ENCODE results near the gene MAGI1. TPM values are rescaled to one million over a fixed set of nuclear protein-coding genes. Genes with fewer than 3 reads are reported as not detected.
A peak's percentile ranks its signal among the peaks of the same experiment; 100 is the strongest.

Gene MAGI1
- total and polyA plus RNA-seq, 4 donors: 9.9 to 88.1 (median 24.6) TPM

DNA sequence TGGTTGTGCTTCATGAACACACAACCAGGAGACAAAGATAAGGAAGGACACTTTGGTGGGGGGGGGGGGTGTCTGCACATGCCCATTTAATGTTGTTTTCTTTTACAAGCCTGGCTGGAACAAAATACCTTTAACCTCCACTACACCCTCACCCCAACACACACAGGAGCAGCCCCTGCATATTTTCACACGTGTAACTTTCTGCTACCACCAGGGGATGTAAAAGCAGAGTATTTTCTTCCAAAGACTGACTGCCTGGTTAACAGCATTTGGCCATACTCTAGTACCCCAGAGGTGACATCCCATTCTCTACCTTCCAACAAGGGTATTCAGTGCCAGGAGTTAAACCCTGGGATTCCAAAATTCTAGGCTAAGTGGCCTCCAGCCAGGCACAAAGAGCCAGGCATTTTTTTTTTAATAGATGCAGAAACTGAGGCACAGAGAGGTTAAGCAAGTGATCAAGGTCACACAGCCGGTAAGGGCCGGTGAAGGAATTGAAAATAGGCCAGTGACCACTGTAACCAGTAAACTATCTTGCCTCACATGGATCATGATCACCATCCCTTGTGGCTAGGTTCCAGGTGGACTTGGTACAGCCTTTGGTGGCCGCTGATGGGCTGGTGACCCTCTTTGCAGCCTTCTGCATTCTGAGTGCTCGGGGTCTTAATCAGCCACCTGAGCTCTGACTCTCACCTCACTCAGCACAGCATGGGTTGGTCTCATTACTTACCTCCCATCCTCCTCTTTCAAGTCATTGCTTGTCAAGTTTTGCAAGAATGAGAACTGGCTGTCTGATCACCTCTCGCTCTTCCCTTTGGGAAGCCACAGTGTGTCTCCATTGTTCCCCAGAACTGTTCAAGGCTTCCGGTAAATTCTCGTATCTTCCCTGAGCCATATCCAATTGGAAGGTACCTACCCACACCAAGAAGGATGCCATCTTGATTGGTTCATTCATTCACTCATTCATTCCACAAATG lies 20.4 kb downstream of the MAGI1 start:
- TF ChIP-seq, protein P1, sequence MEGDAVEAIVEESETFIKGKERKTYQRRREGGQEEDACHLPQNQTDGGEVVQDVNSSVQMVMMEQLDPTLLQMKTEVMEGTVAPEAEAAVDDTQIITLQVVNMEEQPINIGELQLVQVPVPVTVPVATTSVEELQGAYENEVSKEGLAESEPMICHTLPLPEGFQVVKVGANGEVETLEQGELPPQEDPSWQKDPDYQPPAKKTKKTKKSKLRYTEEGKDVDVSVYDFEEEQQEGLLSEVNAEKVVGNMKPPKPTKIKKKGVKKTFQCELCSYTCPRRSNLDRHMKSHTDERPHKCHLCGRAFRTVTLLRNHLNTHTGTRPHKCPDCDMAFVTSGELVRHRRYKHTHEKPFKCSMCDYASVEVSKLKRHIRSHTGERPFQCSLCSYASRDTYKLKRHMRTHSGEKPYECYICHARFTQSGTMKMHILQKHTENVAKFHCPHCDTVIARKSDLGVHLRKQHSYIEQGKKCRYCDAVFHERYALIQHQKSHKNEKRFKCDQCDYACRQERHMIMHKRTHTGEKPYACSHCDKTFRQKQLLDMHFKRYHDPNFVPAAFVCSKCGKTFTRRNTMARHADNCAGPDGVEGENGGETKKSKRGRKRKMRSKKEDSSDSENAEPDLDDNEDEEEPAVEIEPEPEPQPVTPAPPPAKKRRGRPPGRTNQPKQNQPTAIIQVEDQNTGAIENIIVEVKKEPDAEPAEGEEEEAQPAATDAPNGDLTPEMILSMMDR (IDR thresholded peaks at IDR 0.05; ENCODE audit: control extremely low read depth, extremely low read depth): no peak
- Histone ChIP-seq H3K4me3 (no peak overlapping the region), H3K9me3 (ENCODE audit: control insufficient read depth in 4 of 4, insufficient read depth in 3 of 4, low read length in 3 of 4) (no peaks in the 10 kb centered on the region), H3K9ac (ENCODE audit: insufficient read depth in 1 of 2, low read length in 2 of 2) (no peak overlapping the region), H3K4me1 (ENCODE audit: control insufficient read depth in 5 of 5, insufficient read depth in 5 of 5, low read length in 5 of 5) (peaks cover 0 to 49% (median 4%) of the 10 kb centered on the region in 5 donors), H3K36me3 (ENCODE audit: control insufficient read depth in 4 of 4, insufficient read depth in 4 of 4, low read length in 4 of 4) (no peaks in the 10 kb centered on the region), H3K27me3 (ENCODE audit: control insufficient read depth in 3 of 3, insufficient read depth in 3 of 3, low read length in 2 of 3) (no peaks in the 10 kb centered on the region), H3K27ac (ENCODE audit: low read depth in 1 of 2, low read length in 1 of 2) (no peak overlapping the region)
- WGBS, 2 donors: 90% methylated on average over 8 of the region's 8 CpGs
- no peak for DNase-seq
- ATAC-seq (ENCODE audit: insufficient read depth, low FRiP score): no peak

DNA sequence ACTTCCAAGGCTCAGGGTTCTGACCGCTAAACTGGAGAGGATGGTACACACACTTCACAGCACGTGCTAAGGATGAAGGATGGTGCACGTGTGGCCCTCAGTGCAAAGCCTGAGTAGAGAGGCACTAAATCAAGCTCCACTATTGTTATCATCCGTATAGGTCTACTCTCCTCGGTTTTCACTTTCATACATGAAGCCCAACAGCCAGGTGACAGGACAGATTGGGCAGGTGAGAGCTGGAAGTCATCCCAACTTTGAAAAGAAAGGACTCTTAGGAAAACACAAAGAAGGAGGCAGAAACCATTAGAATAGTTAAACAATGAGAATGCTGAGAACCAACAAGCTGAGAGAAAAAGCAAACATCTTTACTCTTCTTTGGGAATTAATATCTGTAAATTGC lies 21.1 kb downstream of the MAGI1 start:
- TF ChIP-seq, protein P1 (IDR thresholded peaks at IDR 0.05; ENCODE audit: control extremely low read depth, extremely low read depth): no peak
- DNase-seq: no peak
- peaks cover 0 to 41% (median 4%) of the 10 kb centered on the region in 5 donors for H3K4me1 ChIP-seq (ENCODE audit: control insufficient read depth in 5 of 5, insufficient read depth in 5 of 5, low read length in 5 of 5)
- H3K9me3 ChIP-seq (ENCODE audit: control insufficient read depth in 4 of 4, insufficient read depth in 3 of 4, low read length in 3 of 4): no peaks in the 10 kb centered on the region
- no peak overlapping the region for H3K27ac ChIP-seq (ENCODE audit: low read depth in 1 of 2, low read length in 1 of 2)
- ATAC-seq (ENCODE audit: insufficient read depth, low FRiP score): no peak
- no peaks in the 10 kb centered on the region for H3K27me3 ChIP-seq (ENCODE audit: control insufficient read depth in 3 of 3, insufficient read depth in 3 of 3, low read length in 2 of 3)
- no peak overlapping the region for H3K9ac ChIP-seq (ENCODE audit: insufficient read depth in 1 of 2, low read length in 2 of 2)
- H3K36me3 ChIP-seq (ENCODE audit: control insufficient read depth in 4 of 4, insufficient read depth in 4 of 4, low read length in 4 of 4): no peaks in the 10 kb centered on the region
- WGBS, 2 donors: 62 to 82% methylated on average over 5 of the region's 5 CpGs
- no peak overlapping the region for H3K4me3 ChIP-seq

DNA sequence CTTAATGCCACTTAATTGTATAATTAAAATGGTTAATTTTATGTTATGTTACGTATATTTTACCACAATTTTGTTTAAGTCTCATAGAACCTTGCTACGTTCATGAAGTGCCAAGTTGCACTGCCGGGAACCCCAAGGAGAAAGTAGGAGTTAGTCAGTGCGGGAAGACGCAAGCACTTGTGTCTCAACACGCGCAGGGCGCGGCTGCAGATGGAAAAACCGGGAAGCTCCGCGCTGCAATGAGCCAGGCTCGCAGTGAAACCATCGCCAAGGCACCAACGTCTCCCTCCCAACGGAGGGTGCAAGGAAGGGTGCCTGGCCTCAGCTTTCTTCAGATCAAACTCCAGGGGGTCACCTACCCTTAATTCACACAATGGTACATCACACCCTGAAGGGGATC lies 21.6 kb downstream of the MAGI1 start:
- peaks cover 0 to 40% (median 4%) of the 10 kb centered on the region in 5 donors for H3K4me1 ChIP-seq (ENCODE audit: control insufficient read depth in 5 of 5, insufficient read depth in 5 of 5, low read length in 5 of 5)
- no peaks in the 10 kb centered on the region for H3K36me3 ChIP-seq (ENCODE audit: control insufficient read depth in 4 of 4, insufficient read depth in 4 of 4, low read length in 4 of 4)
- TF ChIP-seq, protein P1 (IDR thresholded peaks at IDR 0.05; ENCODE audit: control extremely low read depth, extremely low read depth): no peak
- no peak for DNase-seq
- H3K27ac ChIP-seq (ENCODE audit: low read depth in 1 of 2, low read length in 1 of 2): peak overlapping the region in 1 of 2 donors; percentile 23
- H3K4me3 ChIP-seq: no peak overlapping the region
- H3K27me3 ChIP-seq (ENCODE audit: control insufficient read depth in 3 of 3, insufficient read depth in 3 of 3, low read length in 2 of 3): no peaks in the 10 kb centered on the region
- H3K9ac ChIP-seq (ENCODE audit: insufficient read depth in 1 of 2, low read length in 2 of 2): no peak overlapping the region
- ATAC-seq (ENCODE audit: insufficient read depth, low FRiP score): no peak
- no peaks in the 10 kb centered on the region for H3K9me3 ChIP-seq (ENCODE audit: control insufficient read depth in 4 of 4, insufficient read depth in 3 of 4, low read length in 3 of 4)
- 90 to 91% methylated on average over 16 of the region's 16 CpGs for WGBS, 2 donors

All from lung (tissue), 12 donors.